Endothelial cell of umbilical vein (primary cell): ENCODE measurements around the gene SNX22. TPM values are rescaled to one million over a fixed set of nuclear protein-coding genes. Genes with fewer than 3 reads are reported as not detected.

Source experiments
- BruUV-seq: library from RNA; stranded (reverse); fragments of 400-500 nt; replicated peaks from 2 replicates; lab custom pipeline; 2021; lab: Mats Ljungman, UMichigan
- CTCF ChIA-PET: fragments of 300-600, 350-600 bp; sonication (Branson Sonifier 250); formaldehyde crosslinking; loops from one replicate; lab custom pipeline; 2021; ENCODE audit warnings: antibody characterized with exemption, inconsistent platforms; lab: Charles Lee
- POLR2A ChIA-PET: fragments of 300-600, 350-600 bp; sonication (Branson Sonifier 250); formaldehyde crosslinking; loops from one replicate; lab custom pipeline; 2021; ENCODE audit warnings: antibody characterized with exemption, inconsistent platforms; lab: Charles Lee
- DNase-seq: peaks from one replicate; pipeline ENCODE4 v3.0.0-alpha.2; 2011; ENCODE audit warnings: low read depth, low spot score
- FAIRE-seq: peaks from 2 replicates; lab custom pipeline; 2011; peaks lifted over from hg19 to GRCh38; lab: Jason Lieb, UNC
- H2AFZ ChIP-seq: 2 replicates; pipeline ENCODE4 v1.6.0; 2012; ENCODE audit warnings: low read depth, low read length, control low read depth, inconsistent platforms
- H3K27ac ChIP-seq: 2 replicates; pipeline ENCODE4 v1.5.1; 2011; ENCODE audit warnings: low read depth, mild to moderate bottlenecking, control low read depth, low read length, moderate library complexity; ENCODE audit not compliant: insufficient read depth
- H3K27me3 ChIP-seq, 2 experiments: 2 replicates each; pipeline versions ENCODE4 v1.6.0 to v1.6.1; 2011; ENCODE audit warnings: low read length in 2 of 2, mixed read lengths in 1 of 2; ENCODE audit not compliant: control insufficient read depth in 2 of 2, insufficient read depth in 2 of 2
- H3K36me3 ChIP-seq, 2 experiments: 2 replicates in 1 of 2; 3 replicates in 1 of 2; pipeline ENCODE4 v1.5.1; 2011; ENCODE audit warnings: low read length in 2 of 2, mild to moderate bottlenecking in 1 of 2, moderate library complexity in 1 of 2; ENCODE audit not compliant: control insufficient read depth in 2 of 2, insufficient read depth in 2 of 2; ENCODE audit errors: extremely low read depth in 1 of 2
- H3K4me1 ChIP-seq: 3 replicates; pipeline ENCODE4 v1.5.1; 2011; ENCODE audit warnings: mild to moderate bottlenecking, low read length; ENCODE audit not compliant: control insufficient read depth, insufficient read depth; ENCODE audit errors: extremely low read depth
- H3K4me2 ChIP-seq: 2 replicates; pipeline ENCODE4 v1.6.1; 2011; ENCODE audit warnings: low read length, control low read depth, mixed read lengths; ENCODE audit not compliant: insufficient read depth
- H3K4me3 ChIP-seq, 3 experiments: fragments of 200-600 bp in 1 of 3; sonication (generic), shearing (Covaris generic) in 1 of 3; replicated peaks in 1 of 3; 2 replicates each; pipeline ENCODE4 v1.5.1; 2011 to 2016; ENCODE audit warnings: control low read depth in 3 of 3, low read length in 3 of 3, mild to moderate bottlenecking in 2 of 3, inconsistent platforms in 1 of 3, low read depth in 1 of 3, moderate library complexity in 1 of 3; ENCODE audit not compliant: insufficient read depth in 1 of 3
- H3K79me2 ChIP-seq: 2 replicates; pipeline ENCODE4 v1.6.0; 2012; ENCODE audit warnings: low read length, inconsistent platforms; ENCODE audit not compliant: control insufficient read depth, insufficient read depth
- H3K9ac ChIP-seq: replicated peaks from 2 replicates; pipeline ENCODE3; 2011; ENCODE audit warnings: low read length, control low read depth; ENCODE audit not compliant: insufficient read depth; ENCODE audit errors: extremely low read depth
- H3K9me1 ChIP-seq: replicated peaks from 3 replicates; pipeline ENCODE4 v1.6.0; 2011; ENCODE audit warnings: mild to moderate bottlenecking, low read length; ENCODE audit not compliant: control insufficient read depth, insufficient read depth; ENCODE audit errors: extremely low read depth
- H3K9me3 ChIP-seq: replicated peaks from 2 replicates; pipeline ENCODE4 v1.5.1; 2012; ENCODE audit warnings: low read length, inconsistent platforms; ENCODE audit not compliant: control insufficient read depth, insufficient read depth
- H4K20me1 ChIP-seq: replicated peaks from 2 replicates; pipeline ENCODE3; 2011; ENCODE audit warnings: mild to moderate bottlenecking, low read length; ENCODE audit not compliant: control insufficient read depth, insufficient read depth; ENCODE audit errors: extremely low read depth
- EZH2 ChIP-seq: IDR thresholded peaks from 2 replicates; pipeline ENCODE4 v1.6.1; 2012; ENCODE audit warnings: borderline replicate concordance, low read depth, mild to moderate bottlenecking, moderate library complexity, low read length, inconsistent platforms; ENCODE audit not compliant: severe bottlenecking
- FOS ChIP-seq: IDR thresholded peaks from 2 replicates; pipeline ENCODE4 v1.6.1; 2011; ENCODE audit warnings: mild to moderate bottlenecking, low read length, moderate library complexity, borderline replicate concordance; ENCODE audit not compliant: insufficient read depth
- GATA2 ChIP-seq: IDR thresholded peaks from 2 replicates; pipeline ENCODE4 v1.7.0; 2011; ENCODE audit warnings: low read depth, mild to moderate bottlenecking, moderate library complexity, mixed read lengths, low read length; ENCODE audit not compliant: insufficient read length, insufficient read depth
- JUN ChIP-seq: IDR thresholded peaks from 2 replicates; pipeline ENCODE4 v1.6.1; 2011; ENCODE audit warnings: borderline replicate concordance, low read depth; ENCODE audit not compliant: insufficient read length, insufficient read depth
- MAX ChIP-seq: IDR thresholded peaks from 2 replicates; pipeline ENCODE4 v1.6.1; 2011; ENCODE audit not compliant: insufficient read depth, insufficient read length
- MYC ChIP-seq: IDR thresholded peaks from one replicate; pipeline ENCODE4 v1.6.1; 2011; ENCODE audit warnings: mild to moderate bottlenecking, low read depth, low read length
- POLR2A ChIP-seq: IDR thresholded peaks from 2 replicates; pipeline ENCODE4 v1.6.1; 2012; ENCODE audit warnings: low read depth, mild to moderate bottlenecking, control low read depth, low read length
- POLR2AphosphoS5 ChIP-seq: IDR thresholded peaks from 2 replicates; pipeline ENCODE4 v1.6.1; 2012; ENCODE audit warnings: low read depth, mild to moderate bottlenecking, control low read depth, low read length, moderate library complexity; ENCODE audit not compliant: insufficient read depth
- dilution Hi-C: fragments of 300-500 bp; cut with MboI; formaldehyde crosslinking; loops from one replicate; pipeline ENCODE4 v1.15.0; 2019; ENCODE audit warnings: low sequenced_read_pairs; ENCODE audit not compliant: extremely low pct_ligation_motif_present
- intact Hi-C: fragments of 100-400 bp; cut with micrococcal nuclease; formaldehyde crosslinking; loops from one replicate; pipeline ENCODE4 v1.10.0; 2022
- polyA plus RNA-seq, 4 experiments: library from polyadenylated mRNA; depleted of rRNA in 3 of 4; stranded (reverse) in 3 of 4; unstranded in 1 of 4; fragments of >200 nt; gene quantifications; 2 replicates each; pipeline versions ENCODE4 v1.2.1 to v1.2.3, GENCODE V29; 2011 to 2012; ENCODE audit warnings: missing spikeins in 1 of 4
- total RNA-seq: library from RNA; stranded (reverse); gene quantifications from 2 replicates; pipeline ENCODE4 v1.2.3, GENCODE V29; 2021
- TF ChIP-seq, protein P1 (sequence below), 2 donors: IDR thresholded peaks; 1 replicate in 1 of 2; 2 replicates in 1 of 2; pipeline ENCODE4 v1.5.1; 2011; ENCODE audit warnings: low read length in 2 of 2, mild to moderate bottlenecking in 2 of 2, moderate library complexity in 2 of 2, control low read depth in 1 of 2, inconsistent platforms in 1 of 2, low read depth in 1 of 2; ENCODE audit not compliant: insufficient read depth in 1 of 2; ENCODE audit errors: extremely low read depth in 1 of 2

The SNX22 gene
- total and polyA plus RNA-seq, 2 donors (not counting 3 experiments of a cell fraction or from before 2014, with no cell fraction given): 0.14 to 0.73 TPM

DNA sequence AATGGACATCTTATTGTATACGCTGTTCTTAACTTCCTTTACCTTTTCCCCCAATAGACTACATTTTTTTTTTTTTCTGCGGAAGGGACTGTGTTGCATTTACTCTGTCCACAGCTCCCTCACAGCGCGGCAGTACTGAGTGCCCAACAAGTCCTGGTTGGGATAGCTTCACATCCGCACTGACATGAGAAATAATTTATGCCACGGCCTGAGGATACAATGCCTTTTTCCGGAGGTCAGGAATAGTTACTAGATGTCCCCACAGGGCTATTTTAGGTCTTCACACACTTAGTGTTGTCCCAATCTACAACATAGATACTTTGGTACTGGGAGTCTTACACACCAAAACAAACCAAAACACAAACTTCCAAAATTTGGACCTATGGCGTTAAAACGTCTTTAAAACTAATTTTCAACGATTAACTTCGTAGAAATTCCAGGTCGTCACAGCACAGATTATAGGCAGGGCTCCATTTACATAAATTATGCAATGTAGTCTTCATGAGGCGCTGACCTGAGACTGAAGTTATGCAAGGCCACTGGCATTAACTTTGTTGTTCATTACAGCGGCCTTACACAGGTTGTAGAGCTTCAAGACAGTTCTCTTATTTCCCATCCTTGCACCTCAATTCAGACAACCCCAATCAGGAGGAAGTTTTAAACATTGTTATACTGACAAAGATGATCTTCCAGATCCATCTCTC lies 12.3 kb downstream of the SNX22 start:
- dilution Hi-C loops: no loop called here
- BruUV-seq: TSS peak; percentile 83
- H2AFZ ChIP-seq: peak overlapping the region; percentile 95
- CTCF ChIA-PET: interaction anchor here (1.0 to 3.3 kb wide), 9 partner anchors 8 to 490 kb away, joined by 3 to 33 read pairs (median 4); partner anchors contain the start of genes CSNK1G1 and TRIP4
- H3K79me2 ChIP-seq: peaks cover 32% of the 10 kb centered on the region
- POLR2A ChIA-PET: interaction anchor here (1.7 kb wide), 1 partner anchor 224 kb away, joined by 8 read pairs; the partner anchor contains the start of gene TRIP4
- intact Hi-C loops: loop anchor here (1.0 to 2.0 kb wide), 3 partner anchors 84 to 223 kb away; partner anchors contain the start of genes CSNK1G1 and TRIP4
- H3K27ac ChIP-seq: peak overlapping the region; percentile 64
- peak overlapping the region in 2 of 3 experiments; percentile 36 to 59 for H3K4me3 ChIP-seq
- peaks cover 16% of the 10 kb centered on the region for H3K4me1 ChIP-seq
- TF ChIP-seq MAX: no peak
- TF ChIP-seq, protein P1, sequence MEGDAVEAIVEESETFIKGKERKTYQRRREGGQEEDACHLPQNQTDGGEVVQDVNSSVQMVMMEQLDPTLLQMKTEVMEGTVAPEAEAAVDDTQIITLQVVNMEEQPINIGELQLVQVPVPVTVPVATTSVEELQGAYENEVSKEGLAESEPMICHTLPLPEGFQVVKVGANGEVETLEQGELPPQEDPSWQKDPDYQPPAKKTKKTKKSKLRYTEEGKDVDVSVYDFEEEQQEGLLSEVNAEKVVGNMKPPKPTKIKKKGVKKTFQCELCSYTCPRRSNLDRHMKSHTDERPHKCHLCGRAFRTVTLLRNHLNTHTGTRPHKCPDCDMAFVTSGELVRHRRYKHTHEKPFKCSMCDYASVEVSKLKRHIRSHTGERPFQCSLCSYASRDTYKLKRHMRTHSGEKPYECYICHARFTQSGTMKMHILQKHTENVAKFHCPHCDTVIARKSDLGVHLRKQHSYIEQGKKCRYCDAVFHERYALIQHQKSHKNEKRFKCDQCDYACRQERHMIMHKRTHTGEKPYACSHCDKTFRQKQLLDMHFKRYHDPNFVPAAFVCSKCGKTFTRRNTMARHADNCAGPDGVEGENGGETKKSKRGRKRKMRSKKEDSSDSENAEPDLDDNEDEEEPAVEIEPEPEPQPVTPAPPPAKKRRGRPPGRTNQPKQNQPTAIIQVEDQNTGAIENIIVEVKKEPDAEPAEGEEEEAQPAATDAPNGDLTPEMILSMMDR (IDR thresholded peaks at IDR 0.05; ENCODE audit: extremely low read depth in 1 of 2, insufficient read depth in 1 of 2, low read depth in 1 of 2, low read length in 2 of 2): no peak
- peak overlapping the region; percentile 89 for H3K4me2 ChIP-seq
- no peaks in the 10 kb centered on the region for H3K27me3 ChIP-seq
- H3K9me1 ChIP-seq: no peaks in the 10 kb centered on the region
- H3K36me3 ChIP-seq: peaks cover 3 to 13% of the 10 kb centered on the region in 2 experiments
- H3K9ac ChIP-seq: peak overlapping the region; percentile 53
- no peaks in the 10 kb centered on the region for H4K20me1 ChIP-seq
- no peaks in the 10 kb centered on the region for H3K9me3 ChIP-seq
- DNase-seq (no peak), FAIRE-seq (no peak)

DNA sequence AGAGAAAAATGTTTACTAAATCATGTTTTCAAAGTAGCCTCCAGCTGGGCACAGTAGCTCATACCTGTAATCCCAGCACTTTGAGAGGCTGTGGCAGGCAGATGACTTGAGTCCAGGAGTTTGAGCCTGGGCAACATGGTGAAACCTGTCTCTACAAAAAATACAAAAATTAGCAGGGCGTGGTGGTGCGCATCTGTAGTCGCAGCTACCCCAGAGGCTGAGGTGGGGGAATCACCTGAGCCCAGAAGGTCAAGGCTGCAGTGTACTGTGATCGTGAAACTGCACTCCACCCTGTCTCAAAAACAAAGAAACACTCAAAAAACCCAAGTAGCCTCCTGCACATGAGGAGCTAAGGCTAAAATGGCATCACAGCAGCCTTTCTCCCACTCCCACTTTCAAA lies 12.9 kb downstream of the SNX22 start:
- no peaks in the 10 kb centered on the region for H3K9me1 ChIP-seq
- dilution Hi-C loops (no loop called here), intact Hi-C loops (no loop called here)
- no peak for FAIRE-seq
- TF ChIP-seq FOS (no peak), MAX (no peak), JUN (no peak), POLR2AphosphoS5 (no peak), MYC (no peak), POLR2A (no peak), EZH2 (no peak), GATA2 (no peak)
- TF ChIP-seq, protein P1 (IDR thresholded peaks at IDR 0.05; ENCODE audit: extremely low read depth in 1 of 2, insufficient read depth in 1 of 2, low read depth in 1 of 2, low read length in 2 of 2): no peak
- peaks cover 29% of the 10 kb centered on the region for H3K79me2 ChIP-seq
- POLR2A ChIA-PET: no interaction called here
- H3K4me1 ChIP-seq: peaks cover 16% of the 10 kb centered on the region
- DNase-seq: no peak
- no peak overlapping the region for H3K4me3 ChIP-seq
- H3K36me3 ChIP-seq: peaks cover 3 to 9% of the 10 kb centered on the region in 2 experiments
- H3K27ac ChIP-seq: no peak overlapping the region
- no peak overlapping the region for H3K9ac ChIP-seq
- no peaks in the 10 kb centered on the region for H3K27me3 ChIP-seq
- no peak overlapping the region for H2AFZ ChIP-seq
- CTCF ChIA-PET: interaction anchor here (3.3 kb wide), 1 partner anchor 10 kb away, joined by 33 read pairs; no protein-coding TSS in a partner anchor
- H3K9me3 ChIP-seq: no peaks in the 10 kb centered on the region
- no peaks in the 10 kb centered on the region for H4K20me1 ChIP-seq
- no peak overlapping the region for H3K4me2 ChIP-seq
- no TSS peak for BruUV-seq
